ENCODE measurements around the gene SCGB1D2.

SCGB1D2 gene

DNA sequence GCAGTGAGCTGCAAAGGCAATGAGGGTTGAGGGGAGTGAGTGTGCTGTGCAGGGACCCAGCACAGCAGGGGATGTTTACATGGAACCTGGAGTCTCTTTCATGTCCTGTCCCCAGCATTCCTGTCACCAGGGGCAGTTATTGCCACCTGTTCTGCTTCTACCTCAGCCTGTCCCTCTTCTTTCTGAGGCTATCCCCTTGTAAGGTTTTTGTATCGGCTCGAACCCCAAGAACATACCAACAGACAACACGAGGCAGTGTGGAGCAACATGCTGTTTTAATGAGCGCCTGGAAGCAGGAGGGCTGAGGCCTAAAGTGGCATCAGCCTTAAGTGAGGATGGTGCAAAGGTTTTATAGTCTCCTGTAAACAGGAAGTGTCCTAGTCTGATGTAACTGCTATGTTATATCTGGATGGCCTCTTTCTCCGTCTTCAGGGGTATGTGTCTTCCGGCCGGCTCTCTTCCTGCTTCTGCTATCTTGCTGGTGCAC, 31.8 kb downstream of the SCGB1D2 start:
- Histone ChIP-seq H3K4me2 (ENCODE audit: low read length) (no peak overlapping the region), H2BK120ac (ENCODE audit: low read depth, low read length) (no peak overlapping the region), H4K5ac (ENCODE audit: low read length) (no peak overlapping the region), H2BK5ac (ENCODE audit: low read length) (no peak overlapping the region), H3K9ac (ENCODE audit: low read length) (no peak overlapping the region), H3K4me1 (ENCODE audit: control insufficient read depth, low read depth, low read length) (no peaks in the 10 kb centered on the region), H3K36me3 (ENCODE audit: control insufficient read depth, insufficient read depth, low read length) (no peaks in the 10 kb centered on the region), H3K18ac (ENCODE audit: low read length) (no peak overlapping the region), H3K56ac (ENCODE audit: low read length) (no peak overlapping the region), H3K4me3 (ENCODE audit: low read length) (no peak overlapping the region), H3K4ac (ENCODE audit: low read depth, low read length) (no peak overlapping the region), H4K8ac (ENCODE audit: low read depth, low read length) (no peak overlapping the region), H3K27ac (ENCODE audit: low read depth, low read length) (no peak overlapping the region), H3K79me2 (ENCODE audit: control insufficient read depth, insufficient read depth, low read length) (no peaks in the 10 kb centered on the region), H2BK15ac (replicated peaks; ENCODE audit: low read depth) (no peak overlapping the region), H3K79me1 (ENCODE audit: low read length) (no peaks in the 10 kb centered on the region), H3K23ac (ENCODE audit: low read length) (no peak overlapping the region), H3K27me3 (ENCODE audit: insufficient read depth, low read length, poor library complexity) (no peaks in the 10 kb centered on the region), H2AK5ac (ENCODE audit: low read length) (no peak overlapping the region)
- WGBS (ENCODE audit: extremely low coverage, insufficient coverage, low lambda C conversion rate) = no CpG with 5 or more reads among the region's 7 CpGs
- DNase-seq = peak; percentile 51

DNA sequence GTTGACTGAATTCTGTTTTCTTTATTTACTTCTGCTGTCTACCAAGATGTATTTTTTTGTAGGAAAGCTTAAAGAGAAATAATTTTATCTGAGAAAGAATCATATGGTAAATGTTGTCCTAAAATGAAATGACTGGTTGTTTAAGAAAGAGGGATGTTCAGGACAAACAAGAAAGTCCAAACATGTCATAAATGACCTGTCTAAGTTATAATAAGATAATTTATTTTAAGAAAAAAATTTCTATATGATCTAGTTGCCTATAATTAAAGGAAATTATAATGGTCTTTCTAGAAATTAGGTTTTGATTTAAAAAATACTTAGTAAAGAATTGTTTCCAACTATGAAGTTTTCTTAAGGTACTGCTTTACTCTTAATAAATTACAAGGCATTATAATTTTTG, 38.4 kb downstream of the SCGB1D2 start:
- Histone ChIP-seq H4K5ac (ENCODE audit: low read length) (no peak overlapping the region), H3K23ac (ENCODE audit: low read length) (no peak overlapping the region), H3K18ac (ENCODE audit: low read length) (no peak overlapping the region), H4K8ac (ENCODE audit: low read depth, low read length) (no peak overlapping the region), H3K27ac (ENCODE audit: low read depth, low read length) (no peak overlapping the region), H2AK5ac (ENCODE audit: low read length) (no peak overlapping the region), H3K79me1 (ENCODE audit: low read length) (no peaks in the 10 kb centered on the region), H3K9ac (ENCODE audit: low read length) (no peak overlapping the region), H3K4me1 (ENCODE audit: control insufficient read depth, low read depth, low read length) (no peaks in the 10 kb centered on the region), H2BK15ac (replicated peaks; ENCODE audit: low read depth) (no peak overlapping the region), H3K56ac (ENCODE audit: low read length) (no peak overlapping the region), H2BK120ac (ENCODE audit: low read depth, low read length) (no peak overlapping the region), H3K4me2 (ENCODE audit: low read length) (no peak overlapping the region), H3K4me3 (ENCODE audit: low read length) (no peak overlapping the region), H3K79me2 (ENCODE audit: control insufficient read depth, insufficient read depth, low read length) (no peaks in the 10 kb centered on the region), H2BK5ac (ENCODE audit: low read length) (no peak overlapping the region), H3K27me3 (ENCODE audit: insufficient read depth, low read length, poor library complexity) (no peaks in the 10 kb centered on the region), H3K36me3 (ENCODE audit: control insufficient read depth, insufficient read depth, low read length) (no peaks in the 10 kb centered on the region), H3K4ac (ENCODE audit: low read depth, low read length) (no peak overlapping the region)
- DNase-seq = peak; percentile 15
